Osteocyte (in vitro differentiated cells): ENCODE measurements around the gene CELF5. TPM values are rescaled to one million over a fixed set of nuclear protein-coding genes. Genes with fewer than 3 reads are reported as not detected.

ENCODE experiments used
- DNase-seq: peaks from one replicate; pipeline ENCODE4 v3.0.0; 2021; ENCODE audit warnings: mixed read lengths; ENCODE audit not compliant: unreplicated experiment; ENCODE audit errors: extremely low spot score
- H3K27ac Mint-ChIP-seq: one replicate; pipeline ENCODE4 v1.8.0; 2021; ENCODE audit warnings: mild to moderate bottlenecking, mixed read lengths; ENCODE audit not compliant: unreplicated experiment
- H3K27me3 Mint-ChIP-seq: one replicate; pipeline ENCODE4 v1.8.0; 2021; ENCODE audit warnings: mixed read lengths; ENCODE audit not compliant: unreplicated experiment
- H3K36me3 Mint-ChIP-seq: one replicate; pipeline ENCODE4 v1.8.0; 2021; ENCODE audit warnings: mixed read lengths; ENCODE audit not compliant: unreplicated experiment
- H3K4me1 Mint-ChIP-seq: one replicate; pipeline ENCODE4 v1.8.0; 2021; ENCODE audit warnings: mixed read lengths; ENCODE audit not compliant: unreplicated experiment
- H3K4me3 Mint-ChIP-seq: one replicate; pipeline ENCODE4 v1.8.0; 2021; ENCODE audit warnings: mild to moderate bottlenecking, moderate library complexity, mixed read lengths; ENCODE audit not compliant: unreplicated experiment
- H3K9me3 Mint-ChIP-seq: one replicate; pipeline ENCODE4 v1.8.0; 2021; ENCODE audit warnings: mixed read lengths; ENCODE audit not compliant: unreplicated experiment
- total RNA-seq: library from RNA; stranded (reverse); gene quantifications from 2 replicates; pipeline ENCODE4 v1.2.1, GENCODE V29; 2021
- TF ChIP-seq, protein P1 (sequence below): fragments of 200-600 bp; sonication (generic); IDR thresholded peaks from 2 replicates; pipeline ENCODE4 v1.5.0; 2021; ENCODE audit warnings: antibody characterized with exemption, mild to moderate bottlenecking, moderate library complexity

Gene CELF5
- total RNA-seq, 1 donor from 2014 or later: 0.16 TPM

DNA sequence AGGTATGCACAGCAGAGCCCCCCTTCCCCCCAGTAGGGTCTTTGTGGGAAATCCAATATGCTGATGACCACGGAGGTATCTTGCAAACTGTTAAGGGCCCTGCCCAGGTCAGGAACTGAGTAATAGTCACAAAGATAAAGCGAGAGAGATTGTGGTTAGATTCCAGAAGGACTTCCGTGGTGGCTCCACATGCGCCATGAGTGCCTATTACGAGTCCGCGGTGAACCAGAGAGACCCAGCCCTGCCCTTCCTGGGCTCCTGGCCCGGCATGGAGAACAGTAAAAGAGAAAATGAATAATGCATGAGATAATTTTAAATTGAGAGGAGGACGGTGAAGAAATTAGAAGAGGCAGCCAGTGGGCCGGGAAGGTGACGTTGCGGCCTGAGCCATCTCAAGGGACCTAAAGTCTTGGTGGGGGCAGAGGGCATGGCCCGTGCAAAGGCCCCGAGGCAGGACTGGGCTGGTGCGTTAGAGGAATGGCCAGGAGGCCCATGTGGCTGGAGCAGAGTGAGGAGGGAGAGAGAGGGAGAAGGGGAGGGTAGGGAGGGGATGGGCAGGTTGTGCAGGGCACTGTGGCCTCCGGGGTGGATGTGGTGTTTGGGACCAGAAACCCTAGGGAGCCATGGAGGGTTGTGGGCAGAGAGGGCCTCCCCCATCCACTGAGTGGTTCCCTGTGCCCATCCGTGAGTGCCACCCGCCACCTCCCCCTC is 95.3 kb downstream of the CELF5 start:
- H3K4me3 Mint-ChIP-seq: no peak overlapping the region
- DNase-seq: no peak
- H3K27ac Mint-ChIP-seq: no peak overlapping the region
- H3K4me1 Mint-ChIP-seq: no peaks in the 10 kb centered on the region
- TF ChIP-seq, protein P1, sequence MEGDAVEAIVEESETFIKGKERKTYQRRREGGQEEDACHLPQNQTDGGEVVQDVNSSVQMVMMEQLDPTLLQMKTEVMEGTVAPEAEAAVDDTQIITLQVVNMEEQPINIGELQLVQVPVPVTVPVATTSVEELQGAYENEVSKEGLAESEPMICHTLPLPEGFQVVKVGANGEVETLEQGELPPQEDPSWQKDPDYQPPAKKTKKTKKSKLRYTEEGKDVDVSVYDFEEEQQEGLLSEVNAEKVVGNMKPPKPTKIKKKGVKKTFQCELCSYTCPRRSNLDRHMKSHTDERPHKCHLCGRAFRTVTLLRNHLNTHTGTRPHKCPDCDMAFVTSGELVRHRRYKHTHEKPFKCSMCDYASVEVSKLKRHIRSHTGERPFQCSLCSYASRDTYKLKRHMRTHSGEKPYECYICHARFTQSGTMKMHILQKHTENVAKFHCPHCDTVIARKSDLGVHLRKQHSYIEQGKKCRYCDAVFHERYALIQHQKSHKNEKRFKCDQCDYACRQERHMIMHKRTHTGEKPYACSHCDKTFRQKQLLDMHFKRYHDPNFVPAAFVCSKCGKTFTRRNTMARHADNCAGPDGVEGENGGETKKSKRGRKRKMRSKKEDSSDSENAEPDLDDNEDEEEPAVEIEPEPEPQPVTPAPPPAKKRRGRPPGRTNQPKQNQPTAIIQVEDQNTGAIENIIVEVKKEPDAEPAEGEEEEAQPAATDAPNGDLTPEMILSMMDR: no peak
- H3K36me3 Mint-ChIP-seq: no peaks in the 10 kb centered on the region
- H3K27me3 Mint-ChIP-seq: peaks cover 13% of the 10 kb centered on the region
- no peaks in the 10 kb centered on the region for H3K9me3 Mint-ChIP-seq

DNA sequence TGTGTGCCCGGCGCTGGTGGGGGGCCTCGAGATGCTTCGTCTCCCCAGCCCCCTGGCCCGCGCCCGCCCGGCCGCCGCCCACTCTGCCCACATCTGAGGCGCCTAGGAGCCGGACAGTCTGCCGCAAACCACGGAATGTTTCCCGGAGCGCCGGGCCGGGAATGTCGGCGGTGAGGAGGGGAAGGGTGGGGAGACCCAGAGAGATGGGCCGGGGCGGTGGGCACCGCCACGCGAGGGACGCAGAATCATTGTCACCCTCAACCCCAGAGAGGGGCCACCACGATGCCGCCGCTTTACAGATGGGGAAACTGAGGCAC is 95.9 kb downstream of the CELF5 start:
- Mint-ChIP-seq H3K4me3 (no peak overlapping the region), H3K27me3 (peaks cover 13% of the 10 kb centered on the region), H3K9me3 (no peaks in the 10 kb centered on the region), H3K36me3 (no peaks in the 10 kb centered on the region), H3K4me1 (no peaks in the 10 kb centered on the region), H3K27ac (no peak overlapping the region)
- DNase-seq: no peak
- TF ChIP-seq, protein P1: no peak

DNA sequence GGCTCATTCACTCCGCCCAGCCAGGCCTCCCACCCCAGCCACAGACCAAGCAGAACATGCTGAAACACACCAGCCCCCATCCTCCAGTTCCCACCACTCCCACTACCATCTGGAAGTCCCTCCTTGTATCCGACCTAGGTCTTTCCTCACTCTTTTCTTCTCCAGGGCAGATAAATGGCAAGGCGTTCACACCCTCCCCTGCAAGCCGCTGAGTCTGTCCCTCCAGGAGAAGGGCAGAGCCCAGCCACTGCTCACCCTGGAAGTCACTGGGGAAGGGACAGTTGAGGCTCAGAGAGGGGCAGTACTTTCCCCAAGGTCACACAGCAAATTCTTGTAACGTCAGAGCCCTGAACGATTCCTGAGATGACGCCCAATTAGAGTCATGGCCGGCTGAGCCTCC is 96.4 kb downstream of the CELF5 start:
- H3K4me1 Mint-ChIP-seq: no peaks in the 10 kb centered on the region
- H3K36me3 Mint-ChIP-seq: no peaks in the 10 kb centered on the region
- H3K27me3 Mint-ChIP-seq: peaks cover 13% of the 10 kb centered on the region
- no peaks in the 10 kb centered on the region for H3K9me3 Mint-ChIP-seq
- no peak for DNase-seq
- H3K4me3 Mint-ChIP-seq: no peak overlapping the region
- TF ChIP-seq, protein P1: no peak
- no peak overlapping the region for H3K27ac Mint-ChIP-seq

DNA sequence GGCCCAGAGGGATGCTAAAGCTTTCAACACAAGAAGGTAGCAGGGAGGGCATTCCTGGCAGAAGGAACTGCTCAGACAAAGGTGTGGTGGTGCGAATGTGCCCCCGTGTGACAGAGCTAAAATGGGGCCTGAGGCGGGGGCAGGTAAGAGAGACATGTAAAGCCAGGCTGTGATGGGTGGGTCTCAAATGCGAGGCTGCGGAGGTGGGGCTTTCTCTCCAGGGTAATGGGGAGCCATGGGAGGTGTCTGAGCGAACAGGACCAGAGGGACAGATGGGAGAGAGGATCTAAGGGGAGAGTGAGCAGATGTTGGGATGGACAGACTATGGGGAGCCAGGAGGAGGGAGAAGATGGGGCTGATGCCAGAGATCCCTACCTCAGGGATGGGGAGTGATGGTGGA is 97.2 kb downstream of the CELF5 start:
- Mint-ChIP-seq H3K27ac (no peak overlapping the region), H3K4me1 (no peaks in the 10 kb centered on the region), H3K36me3 (no peaks in the 10 kb centered on the region), H3K4me3 (no peak overlapping the region), H3K9me3 (no peaks in the 10 kb centered on the region), H3K27me3 (peaks cover 13% of the 10 kb centered on the region)
- TF ChIP-seq, protein P1: no peak
- DNase-seq: no peak

DNA sequence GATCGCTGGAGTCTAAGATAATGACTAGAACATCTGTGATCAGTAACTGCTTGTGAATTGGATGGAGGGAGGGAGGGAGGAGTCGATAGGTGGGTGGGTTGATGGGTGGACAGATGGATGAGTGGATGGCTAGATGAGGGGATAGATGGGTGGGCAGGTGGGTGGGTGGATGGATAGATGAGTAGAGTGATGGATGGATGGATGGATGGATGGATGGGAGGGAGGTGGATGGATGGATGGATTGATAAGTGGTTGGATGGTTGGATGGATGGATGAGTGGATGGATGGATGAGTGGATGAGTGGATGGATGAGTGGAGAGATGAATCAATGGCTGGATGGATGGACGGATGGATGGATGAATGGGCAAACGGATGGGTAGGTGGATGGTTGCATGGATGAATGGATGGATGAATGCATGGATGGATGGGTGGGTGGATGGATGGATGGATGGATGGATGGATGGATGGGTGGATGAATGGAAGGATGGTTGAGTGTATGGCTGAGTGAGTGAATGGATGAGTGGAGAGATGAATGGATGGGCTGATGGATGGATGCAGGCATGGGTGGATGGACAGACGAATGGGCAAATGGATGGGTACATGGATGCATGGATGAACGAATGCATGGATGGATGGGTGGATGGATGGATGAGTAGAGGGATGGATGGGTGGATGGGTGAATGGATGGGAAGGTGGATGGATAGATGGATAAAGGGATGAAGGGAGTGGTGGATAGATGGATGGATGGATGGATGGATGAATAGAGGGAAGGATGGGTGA is 97.9 kb downstream of the CELF5 start:
- no peak for DNase-seq
- H3K36me3 Mint-ChIP-seq: no peaks in the 10 kb centered on the region
- H3K9me3 Mint-ChIP-seq: no peaks in the 10 kb centered on the region
- H3K27me3 Mint-ChIP-seq: peaks cover 13% of the 10 kb centered on the region
- TF ChIP-seq, protein P1: no peak
- no peak overlapping the region for H3K4me3 Mint-ChIP-seq
- no peak overlapping the region for H3K27ac Mint-ChIP-seq
- H3K4me1 Mint-ChIP-seq: peaks cover 1% of the 10 kb centered on the region
